GM23248 (cell line): ENCODE measurements around the gene ANKRD28. TPM values are rescaled to one million over a fixed set of nuclear protein-coding genes. Genes with fewer than 3 reads are reported as not detected.
A peak's percentile ranks its signal among the peaks of the same experiment; 100 is the strongest.
"Not testable (repeated sequence)": the region's sequence is repeated elsewhere in the genome, so short reads cannot be mapped to it uniquely, and the experiment has no call there.

Experiments
- DNase-seq: peaks from one replicate; pipeline ENCODE4 v3.0.0-alpha.2; 2015
- H2AFZ ChIP-seq: fragments of 200-600 bp; sonication (generic); 2 replicates; pipeline ENCODE4 v1.6.1; 2016; ENCODE audit warnings: antibody characterized with exemption
- H3F3A ChIP-seq: fragments of 200-600 bp; sonication (generic); 2 replicates; pipeline ENCODE4 v1.6.1; 2016; ENCODE audit warnings: mild to moderate bottlenecking, antibody characterized with exemption, mixed run types; ENCODE audit not compliant: insufficient read depth
- H3K27ac ChIP-seq: fragments of 200-600 bp; sonication (generic); 2 replicates; pipeline ENCODE4 v1.5.1; 2016; ENCODE audit warnings: mild to moderate bottlenecking
- H3K27me3 ChIP-seq: fragments of 200-600 bp; sonication (generic); replicated peaks from 2 replicates; pipeline ENCODE4 v1.6.1; 2016; ENCODE audit warnings: mild to moderate bottlenecking; ENCODE audit not compliant: insufficient read depth
- H3K36me3 ChIP-seq: fragments of 200-600 bp; sonication (generic); 2 replicates; pipeline ENCODE4 v1.6.1; 2016; ENCODE audit warnings: low read depth, mild to moderate bottlenecking
- H3K4me1 ChIP-seq: fragments of 200-600 bp; sonication (generic); 2 replicates; pipeline ENCODE4 v1.6.1; 2016; ENCODE audit warnings: mild to moderate bottlenecking; ENCODE audit not compliant: insufficient read depth
- H3K4me2 ChIP-seq: fragments of 200-600 bp; sonication (generic); one replicate; pipeline ENCODE4 v1.6.1; 2016; ENCODE audit warnings: mild to moderate bottlenecking; ENCODE audit not compliant: unreplicated experiment
- H3K4me3 ChIP-seq: fragments of 200-600 bp; sonication (generic); 2 replicates; pipeline ENCODE4 v1.5.1; 2016; ENCODE audit warnings: mild to moderate bottlenecking
- H3K79me2 ChIP-seq: fragments of 200-600 bp; sonication (generic); 2 replicates; pipeline ENCODE4 v1.6.1; 2016; ENCODE audit warnings: mild to moderate bottlenecking; ENCODE audit not compliant: insufficient read depth
- H3K9ac ChIP-seq: fragments of 200-600 bp; sonication (generic); 2 replicates; pipeline ENCODE4 v1.6.1; 2016; ENCODE audit warnings: mild to moderate bottlenecking
- H3K9me2 ChIP-seq: fragments of 200-600 bp; sonication (generic); 2 replicates; pipeline ENCODE4 v1.6.1; 2016; ENCODE audit warnings: mixed run types, mild to moderate bottlenecking, moderate library complexity; ENCODE audit not compliant: insufficient read depth
- H3K9me3 ChIP-seq: fragments of 200-600 bp; sonication (generic); one replicate; pipeline ENCODE4 v1.6.1; 2017; ENCODE audit warnings: low read depth
- H4K20me1 ChIP-seq: fragments of 200-600 bp; sonication (generic); 2 replicates; pipeline ENCODE4 v1.6.0; 2016; ENCODE audit not compliant: insufficient read depth
- EZH2 ChIP-seq: fragments of 200-600 bp; sonication (generic); IDR thresholded peaks from 2 replicates; pipeline ENCODE4 v1.6.1; 2018; ENCODE audit warnings: antibody characterized with exemption, mild to moderate bottlenecking; ENCODE audit not compliant: insufficient read depth, poor library complexity, severe bottlenecking
- EZH2phosphoT487 ChIP-seq: fragments of 200-600 bp; sonication (generic); IDR thresholded peaks from 2 replicates; pipeline ENCODE4 v1.6.1; 2018; ENCODE audit warnings: antibody characterized with exemption, moderate library complexity, mild to moderate bottlenecking, low read depth; ENCODE audit not compliant: insufficient read depth
- WGBS, 2 experiments: methylation state at CpG; one replicate each; pipeline ENCODE4 v1.1.6; 2015 to 2017; ENCODE audit warnings: low lambda C conversion rate in 2 of 2, low coverage in 1 of 2; ENCODE audit errors: missing lambda C conversion rate in 2 of 2; 5-methylcytosine and 5-hydroxymethylcytosine counted together
- in situ Hi-C: fragments of 300-500 bp; cut with MboI; formaldehyde crosslinking; loops from 2 replicates; pipeline ENCODE4 v1.15.0; 2020
- polyA plus RNA-seq: library from polyadenylated mRNA; unstranded; fragments of >200 nt; fragmentation: Nextera tagmentation; extraction: Ambion mirVana; gene quantifications from 2 replicates; pipeline ENCODE4 v1.2.1, GENCODE V29; 2016
- total RNA-seq: library from RNA; depleted of rRNA; stranded (reverse); fragments of >200 nt; shearing (Covaris generic); gene quantifications from 2 replicates; pipeline ENCODE4 v1.2.3, GENCODE V29; 2014

Gene ANKRD28
- total and polyA plus RNA-seq, 2 experiments from 2014 or later: 23.1 to 55.6 TPM

DNA sequence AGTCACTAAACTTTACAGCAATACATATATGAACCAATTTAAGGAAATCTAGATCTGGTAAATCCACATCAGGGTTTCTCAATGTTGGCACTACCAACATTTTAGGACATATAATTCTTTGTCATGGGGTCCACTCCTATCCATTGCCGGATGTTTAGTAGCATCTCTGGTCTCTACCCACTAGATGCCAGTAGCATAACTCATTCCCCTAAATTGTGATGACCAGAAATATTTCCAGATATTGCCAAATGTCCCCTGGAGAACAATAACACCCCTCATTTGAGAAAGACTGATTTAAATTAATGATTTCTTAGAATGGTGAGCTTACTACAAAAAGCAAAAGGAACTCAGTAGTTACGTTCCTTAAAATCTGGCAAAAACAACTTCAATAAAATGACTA is 23.1 kb upstream of the ANKRD28 start:
- Histone ChIP-seq H3K79me2 (peaks cover 60% of the 10 kb centered on the region), H3K9me2 (no peaks in the 10 kb centered on the region), H3F3A (peaks cover 9% of the 10 kb centered on the region; the same call in 1 of the 2 replicates), H2AFZ (peak overlapping the region; percentile 22; the same call in 1 of the 2 replicates), H3K27me3 (no peaks in the 10 kb centered on the region), H3K9me3 (no peaks in the 10 kb centered on the region), H3K9ac (peak overlapping the region; percentile 25; the same call in 1 of the 2 replicates), H4K20me1 (no peaks in the 10 kb centered on the region), H3K4me3 (0 out of 2 replicates have a peak overlapping the region, but pooled peaks have one; percentile 2), H3K4me2 (peak overlapping the region; percentile 49), H3K4me1 (peaks cover 32% of the 10 kb centered on the region), H3K36me3 (no peaks in the 10 kb centered on the region), H3K27ac (peak overlapping the region; percentile 32)
- no peak for TF ChIP-seq EZH2
- TF ChIP-seq EZH2phosphoT487: no peak
- DNase-seq: peak; percentile 59
- 33 to 35% methylated on average over 2 of the region's 2 CpGs for WGBS, 2 experiments
- in situ Hi-C loops: no loop called here

DNA sequence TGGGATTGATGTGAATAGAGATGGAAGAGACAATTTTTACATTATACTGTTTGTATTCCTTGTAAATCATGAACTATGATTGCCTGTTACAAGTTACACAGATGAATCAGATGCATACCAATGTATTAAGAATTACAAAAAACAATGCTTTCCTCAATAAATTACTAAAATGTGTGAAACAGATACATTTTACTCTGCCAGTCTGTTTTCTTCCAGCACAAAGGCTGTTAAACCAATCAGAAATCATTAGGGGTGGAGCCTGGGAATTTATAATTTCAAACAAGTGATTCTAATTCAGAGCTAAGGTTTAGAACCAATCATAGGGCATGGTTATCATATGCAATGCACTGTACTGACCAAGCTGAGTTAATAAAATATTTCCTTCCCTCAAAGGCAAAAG is 21.8 kb upstream of the ANKRD28 start:
- no peak overlapping the region for H3K4me3 ChIP-seq
- no peak overlapping the region for H2AFZ ChIP-seq
- TF ChIP-seq EZH2 (no peak), EZH2phosphoT487 (no peak)
- no peak overlapping the region for H3K9ac ChIP-seq
- H3K79me2 ChIP-seq: peaks cover 67% of the 10 kb centered on the region
- H4K20me1 ChIP-seq: no peaks in the 10 kb centered on the region
- no peaks in the 10 kb centered on the region for H3K27me3 ChIP-seq
- no peaks in the 10 kb centered on the region for H3K9me3 ChIP-seq
- H3K36me3 ChIP-seq: no peaks in the 10 kb centered on the region
- peak; percentile 44 for DNase-seq
- H3K4me1 ChIP-seq: peaks cover 33% of the 10 kb centered on the region
- H3K4me2 ChIP-seq: peak overlapping the region; percentile 0
- in situ Hi-C loops: loop anchor here (5.0 kb wide), 1 partner anchor 428 kb away; no protein-coding TSS in a partner anchor
- no peaks in the 10 kb centered on the region for H3K9me2 ChIP-seq
- no peak overlapping the region for H3K27ac ChIP-seq
- H3F3A ChIP-seq: peaks cover 9% of the 10 kb centered on the region; the same call in 1 of the 2 replicates

- H3K9ac ChIP-seq: no peak overlapping the region
- no peak for DNase-seq
- H3K27me3 ChIP-seq: no peaks in the 10 kb centered on the region
- peaks cover 67% of the 10 kb centered on the region for H3K79me2 ChIP-seq
- TF ChIP-seq EZH2phosphoT487 (no peak), EZH2 (no peak)
- H3F3A ChIP-seq: peaks cover 9% of the 10 kb centered on the region; the same call in 1 of the 2 replicates
- H3K27ac ChIP-seq: no peak overlapping the region
- no peak overlapping the region for H2AFZ ChIP-seq
- no peaks in the 10 kb centered on the region for H3K9me2 ChIP-seq
- H3K36me3 ChIP-seq: no peaks in the 10 kb centered on the region
- in situ Hi-C loops: loop anchor here (5.0 kb wide), 1 partner anchor 428 kb away; no protein-coding TSS in a partner anchor
- H3K4me2 ChIP-seq: peak overlapping the region; percentile 0
- H4K20me1 ChIP-seq: no peaks in the 10 kb centered on the region
- H3K4me1 ChIP-seq: peaks cover 33% of the 10 kb centered on the region
- H3K9me3 ChIP-seq: no peaks in the 10 kb centered on the region
- no peak overlapping the region for H3K4me3 ChIP-seq
- 80 to 90% methylated on average over 2 of the region's 2 CpGs for WGBS, 2 experiments
Measured at GRCh38 chr3:15819043-15819442, 21.3 kb upstream of the ANKRD28 start.

GRCh38 chr3:15815696-15816095 is 17.9 kb upstream of the ANKRD28 start:
- peaks cover 28% of the 10 kb centered on the region for H3K4me1 ChIP-seq
- H3K9ac ChIP-seq: peak overlapping the region; percentile 32
- H4K20me1 ChIP-seq: no peaks in the 10 kb centered on the region
- H3K79me2 ChIP-seq: peaks cover 61% of the 10 kb centered on the region
- 5 to 9% methylated on average over 4 of the region's 4 CpGs for WGBS, 2 experiments
- DNase-seq: peak; percentile 83
- peaks cover 9% of the 10 kb centered on the region; the same call in 1 of the 2 replicates for H3F3A ChIP-seq
- H3K9me3 ChIP-seq: no peaks in the 10 kb centered on the region
- in situ Hi-C loops: loop anchor here (5.0 kb wide), 1 partner anchor 432 kb away; no protein-coding TSS in a partner anchor
- H3K4me2 ChIP-seq: peak overlapping the region; percentile 70
- peak overlapping the region; percentile 23; the same call in 1 of the 2 replicates for H2AFZ ChIP-seq
- TF ChIP-seq EZH2 (no peak), EZH2phosphoT487 (no peak)
- no peaks in the 10 kb centered on the region for H3K9me2 ChIP-seq
- H3K27ac ChIP-seq: 0 out of 2 replicates have a peak overlapping the region, but pooled peaks have one; percentile 14
- no peaks in the 10 kb centered on the region for H3K27me3 ChIP-seq
- no peak overlapping the region for H3K4me3 ChIP-seq
- H3K36me3 ChIP-seq: no peaks in the 10 kb centered on the region

- DNase-seq, H3K27me3 ChIP-seq, H2AFZ ChIP-seq, H4K20me1 ChIP-seq, H3K27ac ChIP-seq, H3K9ac ChIP-seq, H3F3A ChIP-seq, H3K36me3 ChIP-seq, H3K4me2 ChIP-seq, in situ Hi-C loops, H3K9me2 ChIP-seq, H3K4me3 ChIP-seq, H3K9me3 ChIP-seq: not testable (repeated sequence)
- peaks cover 11% of the 10 kb centered on the region; the same call in 1 of the 2 replicates for H3K4me1 ChIP-seq
- 87 to 93% methylated on average over 5 of the region's 5 CpGs for WGBS, 2 experiments
- peaks cover 40% of the 10 kb centered on the region for H3K79me2 ChIP-seq
Measured at GRCh38 chr3:15813079-15813478, 15.3 kb upstream of the ANKRD28 start.
